ENCODE results near the gene GRB10.
"Not testable (repeated sequence)": the region's sequence is repeated elsewhere in the genome, so short reads cannot be mapped to it uniquely, and the experiment has no call there.

DNA sequence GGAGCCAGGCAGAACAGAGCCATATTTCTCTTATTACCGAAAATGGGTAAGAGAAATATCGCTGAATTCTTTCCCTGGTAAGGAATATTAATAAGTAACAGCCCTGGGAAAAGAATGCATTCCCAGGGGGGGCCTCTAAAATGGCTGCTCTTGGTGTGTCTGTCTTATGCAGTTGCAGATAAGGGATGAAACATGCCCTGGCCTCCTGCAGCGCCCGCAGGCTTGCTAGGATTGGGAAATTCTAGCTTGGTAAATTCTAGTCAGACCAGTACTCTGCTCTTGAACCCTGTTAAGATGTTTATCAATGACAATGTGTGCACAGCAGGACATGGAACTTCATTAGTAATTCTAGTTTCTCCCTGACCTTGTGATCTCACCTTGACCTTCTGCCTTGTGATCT lies 199.4 kb downstream of the GRB10 start:
- TF ChIP-seq TAF1 (IDR thresholded peaks at IDR 0.05; ENCODE audit: borderline replicate concordance, low read depth, low read length); POLR2AphosphoS5 (IDR thresholded peaks at IDR 0.05; ENCODE audit: low read depth, low read length); POLR2A (IDR thresholded peaks at IDR 0.05; ENCODE audit: low read depth, low read length): not testable (repeated sequence)

All from GM12892 (cell line).